HAP-1 (cell line): ENCODE results near the gene CTSH.

Experiments used
- DNase-seq, 2 experiments: peaks; one replicate each; pipeline ENCODE4 v3.0.0-alpha.2; 2016 to 2020; ENCODE audit warnings: low spot score in 2 of 2
- H3K27me3 ChIP-seq: fragments of 250-450 bp; sonication (Bioruptor Pico); 2 replicates; pipeline ENCODE4 v1.5.1; 2020; ENCODE audit warnings: low read depth, mild to moderate bottlenecking, moderate library complexity
- H3K36me3 ChIP-seq: fragments of 250-450 bp; sonication (Bioruptor Pico); replicated peaks from 2 replicates; pipeline ENCODE4 v1.5.1; 2020; ENCODE audit warnings: mild to moderate bottlenecking
- H3K4me1 ChIP-seq: fragments of 250-450 bp; sonication (Bioruptor Pico); 2 replicates; pipeline ENCODE4 v1.5.1; 2020; ENCODE audit warnings: mild to moderate bottlenecking
- H3K4me3 ChIP-seq: fragments of 250-450 bp; sonication (Bioruptor Pico); 2 replicates; pipeline ENCODE4 v1.5.1; 2020; ENCODE audit warnings: mild to moderate bottlenecking, moderate library complexity
- H3K9me3 ChIP-seq: fragments of 250-450 bp; sonication (Bioruptor Pico); 2 replicates; pipeline ENCODE4 v1.5.1; 2020; ENCODE audit warnings: mild to moderate bottlenecking, moderate library complexity
- in situ Hi-C: fragments of 300-500 bp; cut with MboI; formaldehyde crosslinking; loops from 3 replicates; pipeline ENCODE4 v1.14.3; 2020; ENCODE audit warnings: low sequenced_read_pairs, inconsistent platforms, mixed read lengths

Gene CTSH

GRCh38 chr15:78983146-78983918 is 38.5 kb upstream of the CTSH start:
- Histone ChIP-seq H3K9me3 (no peaks in the 10 kb centered on the region), H3K4me3 (no peak overlapping the region), H3K4me1 (peaks cover 3% of the 10 kb centered on the region), H3K36me3 (no peaks in the 10 kb centered on the region), H3K27me3 (peaks cover 10% of the 10 kb centered on the region)
- in situ Hi-C loops, result no loop called here
- no peak for DNase-seq

- DNase-seq, result no peak
- Histone ChIP-seq H3K27me3 (peaks cover 4% of the 10 kb centered on the region; the same call in 1 of the 2 replicates), H3K4me1 (peaks cover 3% of the 10 kb centered on the region), H3K36me3 (no peaks in the 10 kb centered on the region), H3K4me3 (no peak overlapping the region), H3K9me3 (no peaks in the 10 kb centered on the region)
- in situ Hi-C loops, result no loop called here
These were observed 37.9 kb upstream of the CTSH start for GRCh38 chr15:78982736-78983135.

- Histone ChIP-seq H3K9me3 (no peaks in the 10 kb centered on the region), H3K27me3 (no peaks in the 10 kb centered on the region), H3K4me3 (no peak overlapping the region), H3K4me1 (peaks cover 3% of the 10 kb centered on the region), H3K36me3 (no peaks in the 10 kb centered on the region)
- in situ Hi-C loops, result no loop called here
- no peak for DNase-seq
These were observed 36.9 kb upstream of the CTSH start for GRCh38 chr15:78981532-78982313.

- H3K36me3 ChIP-seq, result no peaks in the 10 kb centered on the region
- peaks cover 3% of the 10 kb centered on the region for H3K4me1 ChIP-seq
- H3K9me3 ChIP-seq, result no peaks in the 10 kb centered on the region
- no peak overlapping the region for H3K4me3 ChIP-seq
- in situ Hi-C loops, result no loop called here
- no peaks in the 10 kb centered on the region for H3K27me3 ChIP-seq
- peak; percentile 88 to 92 for DNase-seq
These were observed 34.8 kb upstream of the CTSH start for GRCh38 chr15:78979456-78980320.

- no peak for DNase-seq
- peaks cover 3% of the 10 kb centered on the region for H3K4me1 ChIP-seq
- in situ Hi-C loops, result no loop called here
These were observed 33.8 kb upstream of the CTSH start for GRCh38 chr15:78978601-78979179.

GRCh38 chr15:78977591-78978347 is 32.9 kb upstream of the CTSH start:
- no peaks in the 10 kb centered on the region for H3K9me3 ChIP-seq
- H3K4me3 ChIP-seq, result no peak overlapping the region
- H3K27me3 ChIP-seq, result no peaks in the 10 kb centered on the region
- H3K36me3 ChIP-seq, result no peaks in the 10 kb centered on the region
- in situ Hi-C loops, result no loop called here
- DNase-seq, result no peak
- peaks cover 3% of the 10 kb centered on the region for H3K4me1 ChIP-seq

More at GRCh38 chr15:78978601-78979179, 33.8 kb upstream of the CTSH start:
- Histone ChIP-seq H3K4me3 (no peak overlapping the region), H3K9me3 (no peaks in the 10 kb centered on the region), H3K36me3 (no peaks in the 10 kb centered on the region), H3K27me3 (no peaks in the 10 kb centered on the region)

- DNase-seq, result no peak
- in situ Hi-C loops, result no loop called here
These were observed 32.3 kb upstream of the CTSH start for GRCh38 chr15:78977091-78977571.

GRCh38 chr15:78976691-78977090 is 31.8 kb upstream of the CTSH start:
- Histone ChIP-seq H3K9me3 (no peaks in the 10 kb centered on the region), H3K27me3 (no peaks in the 10 kb centered on the region), H3K4me1 (peaks cover 3% of the 10 kb centered on the region), H3K36me3 (no peaks in the 10 kb centered on the region), H3K4me3 (no peak overlapping the region)
- in situ Hi-C loops, result no loop called here
- no peak for DNase-seq

More at GRCh38 chr15:78977091-78977571, 32.3 kb upstream of the CTSH start:
- Histone ChIP-seq H3K36me3 (no peaks in the 10 kb centered on the region), H3K27me3 (no peaks in the 10 kb centered on the region), H3K9me3 (no peaks in the 10 kb centered on the region), H3K4me3 (no peak overlapping the region), H3K4me1 (peaks cover 3% of the 10 kb centered on the region)

GRCh38 chr15:78974272-78974918 is 29.5 kb upstream of the CTSH start:
- H3K9me3 ChIP-seq, result no peaks in the 10 kb centered on the region
- in situ Hi-C loops, result no loop called here
- no peak for DNase-seq
- H3K4me3 ChIP-seq, result no peak overlapping the region
- H3K36me3 ChIP-seq, result no peaks in the 10 kb centered on the region
- peaks cover 6% of the 10 kb centered on the region for H3K4me1 ChIP-seq
- no peaks in the 10 kb centered on the region for H3K27me3 ChIP-seq

- Histone ChIP-seq H3K4me3 (no peak overlapping the region), H3K9me3 (no peaks in the 10 kb centered on the region), H3K4me1 (peaks cover 6% of the 10 kb centered on the region; the same call in 1 of the 2 replicates), H3K27me3 (no peaks in the 10 kb centered on the region), H3K36me3 (no peaks in the 10 kb centered on the region)
- no peak for DNase-seq
- in situ Hi-C loops, result no loop called here
These were observed 25.0 kb upstream of the CTSH start for GRCh38 chr15:78969687-78970349.

GRCh38 chr15:78968539-78969271 is 23.9 kb upstream of the CTSH start:
- H3K4me3 ChIP-seq, result no peak overlapping the region
- peaks cover 6% of the 10 kb centered on the region; the same call in 1 of the 2 replicates for H3K4me1 ChIP-seq
- no peaks in the 10 kb centered on the region for H3K9me3 ChIP-seq
- no peaks in the 10 kb centered on the region for H3K36me3 ChIP-seq
- DNase-seq, result no peak
- H3K27me3 ChIP-seq, result no peaks in the 10 kb centered on the region
- in situ Hi-C loops, result no loop called here
